Hematopoietic multipotent progenitor cell treated with erythropoietin and hydrocortisone succinate and interleukin-3 and kit ligand, for 17 days (in vitro differentiated cells): ENCODE results near the gene TLK1.
"Not testable (repeated sequence)": the region's sequence is repeated elsewhere in the genome, so short reads cannot be mapped to it uniquely, and the experiment has no call there.

ENCODE experiments used
- DNase-seq: peaks from one replicate; pipeline ENCODE4 v3.0.0-alpha.2; 2015; ENCODE audit warnings: low spot score

The TLK1 gene

DNA sequence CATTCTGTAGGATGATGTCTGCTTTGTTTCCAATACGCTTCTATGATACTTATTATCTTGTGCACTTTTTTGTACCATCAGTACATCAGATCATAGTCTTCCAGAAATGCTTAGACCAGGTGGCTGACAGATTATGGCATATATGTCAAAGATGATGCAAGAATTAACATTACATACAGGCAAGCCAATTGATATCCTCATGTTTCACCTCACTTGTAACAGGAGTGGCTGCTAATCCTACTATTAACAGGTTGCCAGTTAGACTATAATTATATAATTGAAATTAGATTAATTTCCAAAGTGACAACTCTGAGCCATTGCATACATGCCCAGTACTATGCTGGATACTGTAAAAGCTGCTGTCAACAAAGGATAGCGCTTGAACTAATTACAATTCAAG is 77.2 kb downstream of the TLK1 start:
- DNase-seq, result no peak

DNA sequence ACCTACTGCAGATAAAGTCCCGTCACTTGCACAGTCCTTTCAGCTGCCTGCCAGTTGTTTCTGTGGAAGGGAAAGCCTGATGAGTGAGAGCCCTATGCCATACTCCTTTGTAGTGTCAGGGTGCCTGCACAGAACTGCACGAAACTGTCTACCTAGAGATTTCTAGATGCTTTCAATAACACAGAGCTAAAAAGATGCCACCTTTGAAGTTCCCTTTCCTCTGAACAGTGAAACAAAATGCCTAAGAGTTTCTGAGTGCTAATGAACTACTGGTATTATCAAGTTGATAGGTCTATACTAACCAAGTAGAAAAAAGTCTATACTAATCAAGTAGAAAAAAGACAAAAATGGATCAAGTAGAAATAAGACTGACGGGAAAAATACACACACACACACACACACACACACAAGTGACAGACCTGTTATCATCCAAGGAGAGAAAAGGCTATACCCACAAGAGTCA is 79.0 kb downstream of the TLK1 start:
- DNase-seq, result no peak

DNA sequence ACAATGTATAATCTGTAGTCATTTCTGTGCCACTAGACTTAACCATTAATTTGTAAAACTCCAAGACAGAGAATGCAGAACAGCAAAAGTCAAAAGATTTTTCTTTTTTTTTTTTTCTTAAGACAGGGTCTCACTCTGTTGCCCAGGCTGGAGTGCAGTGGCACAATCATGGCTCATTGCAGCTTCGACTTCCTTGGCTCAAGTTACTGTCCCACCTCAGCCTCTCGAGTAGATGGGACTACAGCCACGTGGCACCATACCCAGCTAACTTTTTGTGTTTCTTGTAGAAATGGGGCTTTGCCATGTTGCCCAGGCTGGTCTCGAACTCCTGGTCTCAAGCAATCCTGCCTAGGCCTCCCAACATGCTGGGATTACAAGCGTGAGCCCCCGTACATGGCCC is 80.1 kb downstream of the TLK1 start:
- no peak for DNase-seq

DNA sequence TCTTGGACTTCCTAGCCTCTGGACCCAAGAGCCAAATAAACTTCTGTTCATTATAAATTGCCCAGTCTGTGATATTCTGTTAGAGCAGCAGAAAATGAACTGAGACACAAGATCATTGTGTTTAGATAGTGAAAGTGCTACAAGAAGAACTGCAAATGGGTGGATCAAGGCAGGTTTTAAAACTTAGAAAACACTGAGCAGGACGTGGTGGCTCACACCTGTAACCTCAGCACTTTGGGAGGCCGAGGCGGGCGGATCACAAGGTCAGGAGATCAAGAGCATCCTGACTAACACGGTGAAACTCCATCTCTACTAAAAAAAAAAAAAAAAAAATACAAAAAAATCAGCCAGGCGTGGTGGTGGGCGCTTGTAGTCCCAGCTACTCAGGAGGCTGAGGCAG is 84.3 kb downstream of the TLK1 start:
- DNase-seq, result not testable (repeated sequence)

DNA sequence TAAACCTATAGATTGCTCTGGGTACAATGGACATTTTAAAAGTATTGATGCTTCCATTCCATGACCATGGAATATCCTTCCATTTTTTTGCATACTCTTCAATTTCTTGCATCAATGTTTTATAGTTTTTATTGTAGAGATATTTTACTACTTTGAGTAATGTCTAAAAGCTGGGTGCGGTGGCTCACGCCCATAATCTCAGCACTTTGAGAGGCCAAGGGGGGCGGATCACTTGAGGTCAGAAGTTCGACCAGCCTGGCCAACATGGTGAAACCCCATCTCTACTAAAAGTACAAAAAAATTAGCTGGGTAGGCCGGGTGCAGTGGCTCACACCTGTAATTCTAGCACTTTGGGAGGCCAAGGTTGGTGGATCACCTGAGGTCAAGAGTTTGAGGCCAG is 88.5 kb downstream of the TLK1 start:
- DNase-seq, result no peak

DNA sequence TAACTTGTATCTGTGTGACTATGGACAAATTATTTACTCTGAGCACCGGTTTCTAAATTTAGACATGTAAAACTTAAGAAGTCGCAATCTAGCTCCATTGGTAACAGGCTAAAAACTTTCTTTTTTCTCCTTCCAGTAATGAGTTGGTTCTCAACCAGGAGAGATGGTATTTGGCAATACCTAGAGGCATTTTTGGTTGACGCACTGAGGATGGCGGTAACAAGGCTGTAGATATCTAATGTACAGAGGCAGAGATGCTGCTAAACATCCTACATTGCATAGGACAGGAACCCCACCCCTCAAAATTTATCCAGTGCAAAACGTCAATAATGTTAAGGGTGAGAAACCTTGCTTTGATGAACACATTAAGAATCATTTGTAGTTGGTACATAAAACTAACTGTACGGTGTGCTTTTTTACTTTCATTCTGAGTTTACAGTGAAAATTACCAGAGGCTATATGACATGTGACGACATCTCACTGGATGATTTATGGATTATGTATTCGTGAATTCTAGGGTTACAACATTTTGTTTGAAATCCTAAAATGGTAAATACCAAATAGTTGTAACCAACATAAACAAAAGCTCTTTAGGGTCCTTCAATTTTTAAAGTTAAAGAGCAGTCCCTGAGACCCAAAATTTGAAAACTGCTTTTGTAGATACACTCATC is 91.3 kb downstream of the TLK1 start:
- DNase-seq, result no peak

DNA sequence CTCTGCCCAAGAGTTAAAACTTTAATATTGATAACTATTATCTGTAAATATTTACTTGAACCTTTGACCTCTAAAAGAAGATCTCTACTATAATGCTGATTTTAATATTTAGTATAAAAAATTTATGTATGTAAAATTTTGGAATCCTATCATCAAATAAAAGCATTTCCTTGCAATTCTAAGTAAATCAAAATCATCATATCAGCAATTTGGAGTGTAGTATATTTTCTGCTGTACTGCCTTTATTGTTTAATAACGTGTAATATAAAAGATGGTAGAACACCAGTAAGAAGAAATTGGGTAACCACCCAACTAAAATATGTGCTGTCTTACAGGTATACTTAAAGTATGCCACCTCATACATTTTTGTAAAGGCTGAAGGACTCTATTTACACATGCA is 94.6 kb downstream of the TLK1 start:
- no peak for DNase-seq

DNA sequence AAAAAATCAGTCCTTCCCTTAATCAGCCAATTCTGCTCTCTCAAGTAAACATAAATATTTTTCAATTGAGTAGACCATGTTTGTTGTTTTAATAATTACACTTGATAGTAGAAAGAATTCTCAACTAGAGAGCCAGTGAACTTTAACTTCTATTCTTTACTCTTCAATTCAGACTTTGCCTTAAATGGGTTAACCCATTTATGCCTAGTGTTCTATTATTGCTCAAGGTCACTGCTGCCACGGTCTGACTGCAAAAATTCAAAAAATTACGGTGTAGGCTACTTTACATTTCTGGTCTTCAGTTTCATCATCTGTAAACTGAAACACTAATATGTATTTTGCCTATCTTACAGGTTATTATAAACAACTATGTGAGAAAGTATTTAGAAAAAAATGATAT is 103.1 kb downstream of the TLK1 start:
- no peak for DNase-seq

DNA sequence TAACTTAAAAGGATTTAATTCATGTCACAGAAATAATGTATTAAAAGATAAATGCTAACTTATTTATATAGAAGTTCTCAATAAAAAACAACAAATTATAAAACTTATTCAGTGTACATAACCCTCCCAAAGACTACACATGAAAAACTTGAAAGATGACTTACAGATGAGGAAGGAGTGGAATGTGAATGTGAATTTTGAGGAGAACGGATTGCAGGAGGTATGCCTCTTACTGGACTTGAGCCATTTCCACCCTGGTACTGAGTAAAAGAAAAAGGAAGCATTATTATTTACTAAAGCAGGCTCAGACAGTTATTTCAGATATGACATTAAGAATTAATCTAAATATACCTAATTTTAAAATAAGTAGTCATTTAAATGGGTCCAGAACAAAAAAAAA is 104.4 kb downstream of the TLK1 start:
- DNase-seq, result no peak

DNA sequence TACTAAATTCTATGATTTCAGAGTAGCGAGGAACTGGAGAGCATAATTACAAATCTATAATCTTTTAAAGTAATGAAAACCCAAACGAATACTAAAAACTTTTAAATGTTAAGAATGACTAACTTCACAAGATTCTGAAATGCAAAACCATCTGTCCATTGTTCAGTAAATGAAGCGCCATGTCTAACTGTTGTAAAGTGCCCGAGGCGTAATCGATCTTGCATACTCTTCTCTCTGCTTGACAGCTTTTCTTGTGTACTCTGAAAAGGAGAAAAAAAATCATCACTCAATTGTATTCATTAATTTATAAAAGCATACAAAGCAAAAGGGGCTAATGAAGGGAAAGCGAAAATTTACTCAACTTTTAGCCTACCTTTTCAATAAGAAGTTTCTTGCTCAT is 111.0 kb downstream of the TLK1 start:
- DNase-seq, result no peak

DNA sequence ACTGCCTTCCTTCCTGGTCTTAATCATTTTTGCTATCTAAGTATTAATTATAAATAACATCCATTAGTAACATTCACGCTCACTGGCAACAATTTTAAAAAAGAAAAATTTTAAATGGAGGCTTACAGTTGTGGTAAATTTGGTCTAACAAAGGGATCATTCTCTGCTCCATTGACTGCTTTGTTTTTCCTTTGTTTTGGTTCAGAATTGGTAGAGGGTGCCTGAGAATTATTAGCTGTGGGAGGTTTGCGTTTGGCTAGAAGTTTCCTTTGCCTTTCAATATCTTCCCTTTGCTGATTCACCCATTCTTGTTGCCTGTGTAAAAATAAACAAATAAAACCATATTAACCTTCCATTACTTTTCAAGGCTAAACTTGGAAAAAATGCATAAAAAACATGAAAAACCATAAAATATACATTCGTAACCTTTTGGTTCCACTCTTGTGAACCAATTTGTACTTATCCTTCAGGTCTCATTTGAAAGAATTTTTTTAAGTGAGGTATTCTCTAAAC is 114.6 kb downstream of the TLK1 start:
- no peak for DNase-seq

DNA sequence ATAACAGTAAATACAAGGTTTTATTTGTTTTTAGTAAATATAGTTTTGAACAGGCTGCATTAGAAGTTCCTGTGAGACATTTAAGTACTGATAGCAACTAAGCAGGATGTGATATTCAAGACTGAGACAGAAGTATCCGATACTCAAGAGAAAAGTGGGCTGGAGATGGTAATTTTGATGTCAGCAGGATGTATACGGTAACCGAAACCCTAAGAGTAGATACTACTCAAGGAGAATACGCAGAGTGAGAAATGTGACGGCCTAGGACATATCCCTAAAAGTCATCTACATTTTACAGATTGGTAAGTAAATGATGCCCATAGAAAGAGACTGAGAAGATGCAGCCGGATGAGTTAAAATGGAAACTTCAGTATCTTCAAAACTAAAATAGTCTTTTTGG is 116.3 kb downstream of the TLK1 start:
- no peak for DNase-seq

DNA sequence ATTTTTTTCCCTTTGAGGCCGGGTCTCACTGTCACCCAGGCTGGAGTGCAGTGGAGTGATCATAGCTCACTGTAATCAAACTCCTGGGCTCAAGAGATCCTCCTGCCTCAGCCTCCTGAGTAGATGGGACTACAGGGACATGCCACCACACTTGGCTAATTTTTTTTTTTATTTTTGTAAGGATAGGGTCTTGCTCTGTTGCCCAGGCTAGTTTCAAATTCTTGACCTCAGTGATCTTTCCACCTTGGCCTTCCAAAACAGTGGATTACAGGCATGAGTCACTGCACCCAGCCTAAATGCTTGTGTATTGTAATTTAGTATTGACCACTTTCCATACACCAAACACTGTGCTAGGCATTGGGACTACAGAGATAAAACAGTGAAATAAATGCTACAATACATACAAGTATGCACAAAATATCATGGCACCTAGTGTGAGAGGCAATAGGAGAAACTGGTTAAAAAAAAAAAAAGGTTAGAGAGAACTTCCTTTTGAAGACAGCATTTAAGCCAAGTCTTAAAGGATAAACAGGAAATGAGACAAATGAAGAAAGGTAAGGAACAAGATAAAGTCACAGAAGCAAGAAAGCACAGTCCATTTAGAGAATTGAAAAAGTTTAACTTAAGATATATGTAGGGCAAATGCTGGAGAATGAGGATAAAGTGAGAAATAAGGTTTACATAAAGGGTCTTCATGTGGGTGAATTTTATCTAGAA is 118.3 kb downstream of the TLK1 start:
- no peak for DNase-seq

DNA sequence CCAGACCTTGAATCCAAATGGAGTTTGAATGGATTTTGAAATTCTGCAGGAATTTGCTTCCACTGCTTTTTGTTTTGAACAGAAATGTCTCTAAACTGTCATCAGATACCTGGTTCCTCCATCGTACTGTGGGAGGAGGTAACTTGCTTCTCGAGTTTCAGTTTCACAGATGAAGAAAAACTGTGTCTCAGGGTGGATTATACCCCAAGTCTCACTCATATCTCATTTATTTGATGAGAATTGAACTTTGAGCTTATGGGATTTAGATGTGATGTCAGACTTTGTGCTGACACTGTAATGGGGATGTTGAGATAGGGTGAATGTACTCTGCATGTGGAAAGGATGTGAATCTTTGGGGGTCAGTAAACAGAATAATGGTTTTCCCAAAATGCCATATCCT is 124.2 kb downstream of the TLK1 start:
- no peak for DNase-seq

DNA sequence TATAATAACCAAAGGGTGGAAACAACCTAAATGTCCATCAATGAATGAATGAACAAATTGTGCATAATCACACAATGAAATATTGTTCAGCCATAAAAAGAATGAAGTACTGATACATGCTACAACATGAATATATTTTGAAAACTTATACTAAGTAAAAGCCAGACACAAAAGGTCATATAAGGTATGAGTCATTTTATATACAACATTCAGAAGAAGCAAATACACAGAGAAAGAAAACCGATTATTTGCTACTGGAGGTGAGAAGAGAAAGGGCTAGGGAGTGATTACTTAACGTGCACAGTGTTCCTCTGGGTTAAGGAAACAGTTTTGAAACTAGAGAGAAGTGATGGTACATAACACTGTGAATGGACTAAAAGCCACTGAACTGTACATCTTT is 126.4 kb downstream of the TLK1 start:
- no peak for DNase-seq

DNA sequence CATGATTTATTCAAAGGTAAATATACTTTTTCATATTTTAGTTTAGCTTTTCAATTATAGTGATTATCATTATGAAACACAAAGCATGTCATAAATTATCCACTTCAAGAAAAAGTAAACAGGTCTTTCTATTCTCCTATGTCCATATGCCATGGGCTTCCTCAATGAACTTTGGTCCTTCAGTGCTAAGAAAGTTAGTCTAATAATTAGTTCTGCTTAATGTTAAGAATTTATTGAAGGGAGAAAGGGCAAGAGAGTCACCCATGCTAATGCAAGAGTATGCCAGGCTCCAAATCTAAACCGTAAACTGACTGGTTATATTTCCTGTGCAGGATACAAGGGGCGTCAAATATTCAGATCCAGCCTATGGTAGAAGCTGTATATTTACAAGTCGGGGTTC is 135.5 kb downstream of the TLK1 start:
- no peak for DNase-seq

DNA sequence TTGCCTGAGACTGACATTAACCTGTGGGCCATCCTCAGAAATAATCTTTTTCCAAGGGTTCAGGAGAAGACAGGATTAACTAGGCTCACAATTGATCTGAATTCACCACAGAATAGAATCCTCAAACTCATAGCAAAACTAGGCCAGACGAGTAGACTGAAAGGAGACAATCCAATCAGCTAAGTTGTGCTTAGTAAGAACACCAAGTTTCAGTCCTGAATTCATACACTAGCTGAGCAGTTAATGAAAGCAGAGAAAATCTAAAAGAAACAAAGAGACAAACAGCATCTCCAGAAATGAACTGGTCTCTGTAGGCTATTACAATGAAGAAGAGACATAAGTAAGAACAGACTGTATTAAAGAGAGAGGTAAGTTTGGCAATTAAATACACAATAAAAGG is 142.2 kb downstream of the TLK1 start:
- DNase-seq, result no peak

DNA sequence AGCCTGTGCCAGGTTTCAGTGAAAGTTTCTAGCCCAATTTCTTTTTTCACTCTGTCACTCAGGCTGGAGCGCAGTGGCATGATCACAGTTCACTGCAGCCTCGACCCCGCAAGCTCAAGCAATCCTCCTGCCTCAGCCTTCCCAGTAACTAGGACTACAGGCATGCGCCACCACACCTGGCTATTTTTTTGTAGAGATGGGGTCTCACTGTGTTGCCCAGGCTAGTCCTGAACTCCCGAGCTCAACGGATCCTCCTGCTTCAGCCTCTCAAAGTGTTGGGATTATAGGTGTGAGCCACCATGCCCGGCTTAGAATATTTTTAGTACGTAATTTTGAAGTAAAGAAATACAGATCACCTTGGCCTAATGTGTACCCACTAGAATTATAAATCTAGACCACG is 144.6 kb downstream of the TLK1 start:
- DNase-seq, result no peak

DNA sequence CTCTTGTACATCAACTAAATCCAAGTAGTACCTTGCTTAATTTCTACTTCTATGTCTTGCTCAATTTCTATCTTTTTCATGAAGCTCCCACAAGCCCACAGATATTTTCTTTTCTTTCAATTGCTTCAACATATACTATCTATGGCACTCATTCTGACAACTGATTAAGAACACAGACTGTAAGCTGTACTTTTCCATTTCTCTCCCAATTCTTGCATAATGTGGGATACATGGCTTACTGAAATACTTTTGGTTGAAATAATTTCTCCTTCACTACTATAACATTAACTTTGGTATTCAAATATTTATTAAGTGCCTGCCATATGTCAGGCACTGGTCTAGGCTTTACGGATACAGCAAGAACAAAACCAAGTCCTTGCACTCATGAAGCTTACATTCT is 146.8 kb downstream of the TLK1 start:
- no peak for DNase-seq

DNA sequence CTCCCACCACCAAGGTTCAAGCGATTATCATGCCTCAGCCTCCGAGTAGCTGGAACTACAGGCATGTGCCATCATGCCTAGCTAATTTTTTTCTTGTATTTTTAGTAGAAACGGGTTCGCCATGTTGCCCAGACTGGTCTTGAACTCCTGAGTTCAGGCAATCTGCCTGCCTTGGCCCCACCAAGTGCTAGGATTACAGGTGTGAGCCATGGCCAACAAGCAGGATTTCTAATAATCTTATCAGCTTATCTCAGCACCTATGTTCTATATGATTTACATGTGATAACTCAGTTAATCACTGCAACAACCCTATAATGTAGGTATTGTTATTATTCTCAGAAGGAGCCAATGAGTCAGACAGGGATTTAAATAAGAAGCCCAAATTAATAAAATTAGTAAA is 151.3 kb downstream of the TLK1 start:
- no peak for DNase-seq

DNA sequence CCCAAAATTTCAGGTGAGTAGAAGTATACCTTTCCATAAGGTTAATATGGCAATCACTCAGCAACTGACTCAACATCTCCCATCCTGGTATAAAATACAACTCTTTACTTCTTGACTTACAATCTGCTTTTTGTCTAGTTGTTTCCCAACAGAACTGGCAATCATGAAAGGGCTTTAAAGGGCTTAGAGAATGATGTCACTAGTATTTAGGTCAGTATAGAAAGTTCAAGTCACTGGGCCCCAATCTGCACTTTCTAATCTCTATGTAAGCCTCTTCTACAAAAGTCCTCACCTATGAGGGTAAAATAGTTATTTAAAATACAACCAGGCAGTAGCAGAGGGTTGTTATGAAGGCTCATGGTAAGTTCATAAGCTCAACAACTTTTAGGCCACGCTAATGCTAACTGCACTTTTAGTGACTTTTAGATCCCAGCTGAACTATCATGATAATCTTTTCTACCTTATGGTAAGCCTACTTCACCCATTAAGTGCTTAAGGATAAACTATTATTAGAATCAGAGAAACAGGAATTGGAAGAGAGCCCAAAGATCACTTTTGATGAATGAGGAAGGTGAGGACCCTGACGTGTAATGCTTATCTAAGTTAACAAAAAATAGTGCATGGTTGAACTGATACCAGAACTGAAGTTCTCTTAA is 152.0 kb downstream of the TLK1 start:
- no peak for DNase-seq

DNA sequence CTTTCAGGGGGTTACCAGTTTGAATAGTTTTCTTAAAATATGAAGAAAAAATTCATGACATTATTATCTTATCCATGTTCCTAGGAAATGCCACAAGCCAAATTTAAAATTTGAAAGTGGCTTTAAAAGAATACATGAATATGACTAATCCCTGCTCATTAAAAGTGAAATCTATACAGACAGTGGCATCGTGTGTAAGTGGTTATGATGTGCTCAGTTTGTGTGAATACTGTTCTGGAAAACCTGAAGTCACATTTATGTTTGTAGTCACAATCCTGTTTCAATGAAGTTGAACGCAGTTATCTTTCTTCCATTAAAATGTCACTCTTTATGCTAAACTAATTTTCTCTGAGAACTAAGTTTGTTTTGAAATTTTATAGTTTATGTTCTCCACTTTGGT is 155.9 kb downstream of the TLK1 start:
- DNase-seq, result no peak

DNA sequence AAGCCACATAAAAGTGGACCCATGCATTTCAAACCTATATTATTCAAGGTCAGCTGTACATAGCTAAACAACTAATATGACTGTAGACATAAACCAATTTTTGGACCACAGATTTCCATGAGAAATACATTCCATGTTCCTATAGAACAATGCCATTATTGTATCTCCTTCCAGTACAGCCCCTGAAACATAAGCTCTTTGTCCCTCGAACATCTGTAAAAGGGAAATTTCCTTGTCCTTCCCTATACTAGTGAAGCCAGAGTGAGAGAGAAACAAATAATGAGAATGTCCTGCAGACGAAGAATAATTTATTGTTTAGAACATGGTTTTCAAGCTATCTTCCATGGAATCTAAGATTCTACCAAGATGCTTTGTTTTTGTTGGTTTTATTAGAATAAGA is 156.3 kb downstream of the TLK1 start:
- DNase-seq, result no peak
